PFSK-1 (cell line): ENCODE results near the gene KLHDC3.

ENCODE experiments used
- POLR2AphosphoS5 ChIP-seq: IDR thresholded peaks from 2 replicates; pipeline ENCODE4 v1.6.1; 2012; ENCODE audit warnings: low read depth, mild to moderate bottlenecking, control low read depth, low read length, moderate library complexity
- SIN3A ChIP-seq: IDR thresholded peaks from 2 replicates; pipeline ENCODE4 v1.6.1; 2012; ENCODE audit warnings: mild to moderate bottlenecking, low read length, moderate library complexity, borderline replicate concordance; ENCODE audit not compliant: insufficient read depth
- TAF1 ChIP-seq: IDR thresholded peaks from 2 replicates; pipeline ENCODE4 v1.6.1; 2012; ENCODE audit warnings: low read length, control low read depth, borderline replicate concordance; ENCODE audit not compliant: insufficient read depth
- TF ChIP-seq, protein P1 (sequence below), 2 experiments: IDR thresholded peaks; 2 replicates each; pipeline versions ENCODE4 v1.6.1 to v1.8.0; 2011 to 2012; ENCODE audit warnings: low read depth in 2 of 2, low read length in 2 of 2, control low read depth in 1 of 2, inconsistent platforms in 1 of 2, mild to moderate bottlenecking in 1 of 2, moderate library complexity in 1 of 2; ENCODE audit not compliant: insufficient read depth in 1 of 2

DNA sequence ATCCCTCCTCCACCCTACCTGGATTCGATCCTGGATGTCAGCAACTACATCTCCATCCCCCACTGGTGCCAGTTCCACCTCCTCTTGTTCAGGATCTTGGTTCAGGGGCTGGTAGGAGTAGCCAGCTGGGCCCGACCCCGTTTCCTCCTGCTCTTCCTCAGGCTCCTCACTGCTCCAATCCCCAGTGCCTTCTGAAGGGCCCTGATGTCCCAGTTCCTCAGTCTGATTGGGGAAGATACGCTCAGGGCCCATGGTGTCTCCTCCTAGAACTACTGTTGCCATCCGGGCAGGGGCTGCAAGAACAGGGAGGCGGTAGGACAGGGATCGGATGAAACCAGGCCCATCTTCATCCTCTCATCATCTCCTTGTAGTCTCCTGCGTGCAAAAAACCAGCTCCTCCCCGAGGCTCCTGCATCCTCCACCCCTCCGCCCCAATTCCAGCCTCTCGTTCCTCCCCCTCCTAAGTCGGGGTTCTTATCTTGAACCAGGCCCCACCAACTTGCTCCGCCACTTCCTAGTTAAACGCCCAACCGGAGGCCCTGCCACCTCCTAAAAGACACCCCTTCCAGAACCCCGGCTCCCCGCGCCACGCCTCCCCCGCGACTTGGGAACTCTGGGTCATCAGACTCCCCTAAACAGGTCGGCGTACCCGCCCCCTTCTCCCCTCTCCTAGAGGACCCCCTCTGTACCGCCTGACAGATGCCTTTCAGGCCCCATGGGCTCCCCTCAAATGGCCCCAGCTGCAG, 779 bp upstream of the KLHDC3 start:
- TF ChIP-seq, protein P1, sequence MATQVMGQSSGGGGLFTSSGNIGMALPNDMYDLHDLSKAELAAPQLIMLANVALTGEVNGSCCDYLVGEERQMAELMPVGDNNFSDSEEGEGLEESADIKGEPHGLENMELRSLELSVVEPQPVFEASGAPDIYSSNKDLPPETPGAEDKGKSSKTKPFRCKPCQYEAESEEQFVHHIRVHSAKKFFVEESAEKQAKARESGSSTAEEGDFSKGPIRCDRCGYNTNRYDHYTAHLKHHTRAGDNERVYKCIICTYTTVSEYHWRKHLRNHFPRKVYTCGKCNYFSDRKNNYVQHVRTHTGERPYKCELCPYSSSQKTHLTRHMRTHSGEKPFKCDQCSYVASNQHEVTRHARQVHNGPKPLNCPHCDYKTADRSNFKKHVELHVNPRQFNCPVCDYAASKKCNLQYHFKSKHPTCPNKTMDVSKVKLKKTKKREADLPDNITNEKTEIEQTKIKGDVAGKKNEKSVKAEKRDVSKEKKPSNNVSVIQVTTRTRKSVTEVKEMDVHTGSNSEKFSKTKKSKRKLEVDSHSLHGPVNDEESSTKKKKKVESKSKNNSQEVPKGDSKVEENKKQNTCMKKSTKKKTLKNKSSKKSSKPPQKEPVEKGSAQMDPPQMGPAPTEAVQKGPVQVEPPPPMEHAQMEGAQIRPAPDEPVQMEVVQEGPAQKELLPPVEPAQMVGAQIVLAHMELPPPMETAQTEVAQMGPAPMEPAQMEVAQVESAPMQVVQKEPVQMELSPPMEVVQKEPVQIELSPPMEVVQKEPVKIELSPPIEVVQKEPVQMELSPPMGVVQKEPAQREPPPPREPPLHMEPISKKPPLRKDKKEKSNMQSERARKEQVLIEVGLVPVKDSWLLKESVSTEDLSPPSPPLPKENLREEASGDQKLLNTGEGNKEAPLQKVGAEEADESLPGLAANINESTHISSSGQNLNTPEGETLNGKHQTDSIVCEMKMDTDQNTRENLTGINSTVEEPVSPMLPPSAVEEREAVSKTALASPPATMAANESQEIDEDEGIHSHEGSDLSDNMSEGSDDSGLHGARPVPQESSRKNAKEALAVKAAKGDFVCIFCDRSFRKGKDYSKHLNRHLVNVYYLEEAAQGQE (IDR thresholded peaks at IDR 0.05; ENCODE audit: insufficient read depth in 1 of 2, low read depth in 2 of 2, low read length in 2 of 2), result no peak
- TF ChIP-seq TAF1 (no peak), POLR2AphosphoS5 (peak; percentile 38; the same call in 1 of the 2 replicates), SIN3A (no peak; the same call in 1 of the 2 replicates)
